Esophagus squamous epithelium (tissue), 4 donors: ENCODE data around the gene DIPK1B.
"Not testable (repeated sequence)": the region's sequence is repeated elsewhere in the genome, so short reads cannot be mapped to it uniquely, and the experiment has no call there.

Experiments
- CTCF ChIP-seq, 6 experiments: fragments of 450-650 bp in 4 of 6; fragments of 200-600 bp in 2 of 6; sonication (generic) in 2 of 6; IDR thresholded peaks; one replicate each; pipeline ENCODE4 v1.5.1; 2016 to 2019; ENCODE audit warnings: antibody characterized with exemption in 6 of 6, mild to moderate bottlenecking in 4 of 6, moderate library complexity in 4 of 6
- POLR2A ChIP-seq, 4 donors: fragments of 450-650 bp; IDR thresholded peaks; one replicate each; pipeline ENCODE4 v1.6.1; 2017; ENCODE audit warnings: antibody characterized with exemption in 4 of 4, mild to moderate bottlenecking in 4 of 4, moderate library complexity in 3 of 4

- TF ChIP-seq CTCF, POLR2A (IDR thresholded peaks at IDR 0.05): not testable (repeated sequence)
These were observed 43.1 kb downstream of the DIPK1B start for GRCh38 chr9:136755302-136756133.
